Erythroblast (primary cell): Measurements from ENCODE around the gene MSI2.

Source experiments
- GATA1 ChIP-seq: IDR thresholded peaks from 2 replicates; pipeline ENCODE4 v1.6.1; 2011; ENCODE audit warnings: low read depth, mild to moderate bottlenecking, control low read depth, low read length, moderate library complexity
- POLR2A ChIP-seq: IDR thresholded peaks from 2 replicates; pipeline ENCODE4 v1.6.1; 2011; ENCODE audit warnings: mild to moderate bottlenecking, low read length

DNA sequence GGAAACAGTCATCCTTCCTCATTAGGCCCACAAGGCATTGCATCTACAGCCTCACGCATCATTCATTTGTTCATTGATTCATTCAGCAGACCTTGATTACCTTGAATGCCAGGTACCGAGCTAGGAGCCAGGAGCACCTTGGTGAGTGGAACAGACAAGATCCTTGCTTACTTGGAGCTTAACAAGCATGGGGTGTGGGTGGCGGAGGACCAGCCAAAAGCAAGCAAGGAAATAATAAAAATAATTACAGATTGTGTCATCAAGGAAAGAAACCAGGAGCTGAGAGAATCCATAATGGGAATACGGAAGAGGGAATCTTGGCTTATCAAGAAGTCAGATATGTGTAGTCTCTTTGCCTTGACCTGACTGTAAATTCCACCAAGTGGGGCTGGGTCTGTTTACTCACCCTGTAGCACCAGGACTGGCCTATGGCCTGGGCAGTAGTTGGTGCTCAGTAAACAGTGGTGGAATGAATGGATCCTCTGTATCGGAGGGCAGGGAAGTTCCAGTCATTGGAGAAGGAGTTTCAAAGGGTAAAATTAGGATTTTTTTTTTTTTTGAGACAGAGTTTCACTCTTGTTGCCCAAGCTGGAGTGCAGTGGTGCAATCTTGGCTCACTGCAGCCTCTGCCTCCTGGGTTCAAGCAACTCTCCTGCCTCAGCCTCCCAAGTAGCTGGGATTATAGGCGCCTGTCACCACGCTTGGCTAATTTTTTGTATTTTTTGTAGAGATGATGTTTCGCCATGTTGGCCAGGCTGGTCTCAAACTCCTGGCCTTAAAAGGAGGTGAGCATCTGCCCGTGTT lies 157.7 kb downstream of the MSI2 start:
- TF ChIP-seq POLR2A: no peak
- TF ChIP-seq GATA1: no peak
